ENCODE measurements around the gene ACAP1. TPM values are rescaled to one million over a fixed set of nuclear protein-coding genes. Genes with fewer than 3 reads are reported as not detected.

Gene ACAP1
- total RNA-seq, 1 experiment from 2014 or later: 1.6 TPM

DNA sequence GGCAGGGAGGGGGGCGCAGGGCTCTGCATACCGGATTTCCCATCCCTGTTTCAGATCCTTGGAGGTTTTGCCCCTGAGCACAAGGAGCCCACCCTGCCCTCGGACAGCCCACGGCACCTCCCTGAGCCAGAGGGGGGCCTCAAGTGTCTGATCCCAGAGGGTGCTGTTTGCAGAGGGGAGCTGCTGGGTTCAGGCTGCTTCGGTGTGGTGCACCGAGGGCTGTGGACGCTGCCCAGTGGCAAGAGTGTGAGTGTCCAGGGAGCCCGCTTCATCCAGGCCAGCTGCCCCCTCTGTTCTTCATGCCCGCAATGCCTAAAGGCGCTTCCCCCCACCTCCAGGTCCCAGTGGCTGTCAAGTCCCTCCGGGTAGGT lies 47.0 kb downstream of the ACAP1 start:
- ChIA-PET CTCF (no interaction called here), POLR2A (no interaction called here)
- Histone ChIP-seq H3K36me3 (ENCODE audit: control insufficient read depth, insufficient read depth, low read length) (no peaks in the 10 kb centered on the region), H3K9me3 (no peaks in the 10 kb centered on the region), H3K4me1 (no peaks in the 10 kb centered on the region), H3K27me3 (replicated peaks; ENCODE audit: control insufficient read depth, insufficient read depth, low read length) (no peaks in the 10 kb centered on the region), H3K4me3 (ENCODE audit: low read depth, low read length) (no peak overlapping the region)
- intact Hi-C loops (cut with micrococcal nuclease; ENCODE audit: unreplicated experiment): no loop called here
- Mint-ChIP-seq H3K36me3 (ENCODE audit: insufficient read depth, unreplicated experiment) (peaks cover 5% of the 10 kb centered on the region), H3K4me1 (ENCODE audit: low read depth, unreplicated experiment) (peaks cover 7% of the 10 kb centered on the region), H3K27me3 (ENCODE audit: insufficient read depth, unreplicated experiment) (no peaks in the 10 kb centered on the region), H3K9me3 (ENCODE audit: unreplicated experiment) (no peaks in the 10 kb centered on the region), H3K4me3 (ENCODE audit: unreplicated experiment) (no peak overlapping the region), H3K27ac (ENCODE audit: unreplicated experiment) (no peak overlapping the region)
- BruUV-seq (replicated peaks): no TSS peak
- DNase-seq: no peak
- TF ChIP-seq, protein P1, sequence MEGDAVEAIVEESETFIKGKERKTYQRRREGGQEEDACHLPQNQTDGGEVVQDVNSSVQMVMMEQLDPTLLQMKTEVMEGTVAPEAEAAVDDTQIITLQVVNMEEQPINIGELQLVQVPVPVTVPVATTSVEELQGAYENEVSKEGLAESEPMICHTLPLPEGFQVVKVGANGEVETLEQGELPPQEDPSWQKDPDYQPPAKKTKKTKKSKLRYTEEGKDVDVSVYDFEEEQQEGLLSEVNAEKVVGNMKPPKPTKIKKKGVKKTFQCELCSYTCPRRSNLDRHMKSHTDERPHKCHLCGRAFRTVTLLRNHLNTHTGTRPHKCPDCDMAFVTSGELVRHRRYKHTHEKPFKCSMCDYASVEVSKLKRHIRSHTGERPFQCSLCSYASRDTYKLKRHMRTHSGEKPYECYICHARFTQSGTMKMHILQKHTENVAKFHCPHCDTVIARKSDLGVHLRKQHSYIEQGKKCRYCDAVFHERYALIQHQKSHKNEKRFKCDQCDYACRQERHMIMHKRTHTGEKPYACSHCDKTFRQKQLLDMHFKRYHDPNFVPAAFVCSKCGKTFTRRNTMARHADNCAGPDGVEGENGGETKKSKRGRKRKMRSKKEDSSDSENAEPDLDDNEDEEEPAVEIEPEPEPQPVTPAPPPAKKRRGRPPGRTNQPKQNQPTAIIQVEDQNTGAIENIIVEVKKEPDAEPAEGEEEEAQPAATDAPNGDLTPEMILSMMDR (IDR thresholded peaks at IDR 0.05; ENCODE audit: insufficient read depth in 1 of 2, low read depth in 1 of 2, low read length in 1 of 2, severe bottlenecking in 1 of 2, unreplicated experiment in 1 of 2): no peak

DNA sequence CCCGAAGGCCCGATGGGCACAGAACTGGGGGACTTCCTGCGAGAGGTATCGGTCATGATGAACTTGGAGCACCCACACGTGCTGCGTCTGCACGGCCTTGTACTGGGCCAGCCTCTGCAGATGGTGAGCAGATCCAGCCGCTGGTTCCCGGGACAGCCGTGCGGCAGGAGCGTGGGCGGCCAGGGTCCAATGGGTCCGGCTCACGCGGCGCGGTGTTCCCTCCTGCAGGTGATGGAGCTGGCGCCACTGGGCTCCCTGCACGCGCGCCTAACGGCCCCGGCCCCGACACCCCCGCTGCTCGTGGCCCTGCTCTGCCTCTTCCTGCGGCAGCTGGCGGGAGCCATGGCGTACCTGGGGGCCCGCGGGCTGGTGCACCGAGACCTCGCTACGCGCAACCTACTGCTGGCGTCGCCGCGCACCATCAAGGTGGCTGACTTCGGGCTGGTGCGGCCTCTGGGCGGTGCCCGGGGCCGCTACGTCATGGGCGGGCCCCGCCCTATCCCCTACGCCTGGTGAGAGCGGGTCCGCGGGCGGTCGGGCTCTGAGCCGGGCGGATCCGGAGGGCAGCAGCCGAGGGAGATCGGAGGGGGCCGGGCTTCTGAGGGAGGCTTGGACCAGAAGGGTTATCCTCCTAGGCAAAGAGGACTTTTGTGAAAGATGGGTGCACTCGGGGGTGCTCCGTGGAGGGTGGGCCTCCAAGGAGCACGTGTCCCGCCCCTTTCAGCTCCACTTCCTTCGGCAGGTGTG lies 47.6 kb downstream of the ACAP1 start:
- TF ChIP-seq, protein P1 (IDR thresholded peaks at IDR 0.05; ENCODE audit: insufficient read depth in 1 of 2, low read depth in 1 of 2, low read length in 1 of 2, severe bottlenecking in 1 of 2, unreplicated experiment in 1 of 2): no peak
- no peaks in the 10 kb centered on the region for H3K27me3 Mint-ChIP-seq (ENCODE audit: insufficient read depth, unreplicated experiment)
- no peaks in the 10 kb centered on the region for H3K27me3 ChIP-seq (replicated peaks; ENCODE audit: control insufficient read depth, insufficient read depth, low read length)
- BruUV-seq (replicated peaks): no TSS peak
- no peak overlapping the region for H3K4me3 Mint-ChIP-seq (ENCODE audit: unreplicated experiment)
- ChIA-PET CTCF (no interaction called here), POLR2A (no interaction called here)
- no peak for DNase-seq
- H3K9me3 ChIP-seq: no peaks in the 10 kb centered on the region
- intact Hi-C loops (cut with micrococcal nuclease; ENCODE audit: unreplicated experiment): no loop called here
- no peaks in the 10 kb centered on the region for H3K9me3 Mint-ChIP-seq (ENCODE audit: unreplicated experiment)
- H3K27ac Mint-ChIP-seq (ENCODE audit: unreplicated experiment): no peak overlapping the region
- H3K4me1 Mint-ChIP-seq (ENCODE audit: low read depth, unreplicated experiment): peaks cover 7% of the 10 kb centered on the region
- H3K36me3 Mint-ChIP-seq (ENCODE audit: insufficient read depth, unreplicated experiment): peaks cover 5% of the 10 kb centered on the region
- no peaks in the 10 kb centered on the region for H3K36me3 ChIP-seq (ENCODE audit: control insufficient read depth, insufficient read depth, low read length)
- no peaks in the 10 kb centered on the region for H3K4me1 ChIP-seq
- H3K4me3 ChIP-seq (ENCODE audit: low read depth, low read length): no peak overlapping the region

DNA sequence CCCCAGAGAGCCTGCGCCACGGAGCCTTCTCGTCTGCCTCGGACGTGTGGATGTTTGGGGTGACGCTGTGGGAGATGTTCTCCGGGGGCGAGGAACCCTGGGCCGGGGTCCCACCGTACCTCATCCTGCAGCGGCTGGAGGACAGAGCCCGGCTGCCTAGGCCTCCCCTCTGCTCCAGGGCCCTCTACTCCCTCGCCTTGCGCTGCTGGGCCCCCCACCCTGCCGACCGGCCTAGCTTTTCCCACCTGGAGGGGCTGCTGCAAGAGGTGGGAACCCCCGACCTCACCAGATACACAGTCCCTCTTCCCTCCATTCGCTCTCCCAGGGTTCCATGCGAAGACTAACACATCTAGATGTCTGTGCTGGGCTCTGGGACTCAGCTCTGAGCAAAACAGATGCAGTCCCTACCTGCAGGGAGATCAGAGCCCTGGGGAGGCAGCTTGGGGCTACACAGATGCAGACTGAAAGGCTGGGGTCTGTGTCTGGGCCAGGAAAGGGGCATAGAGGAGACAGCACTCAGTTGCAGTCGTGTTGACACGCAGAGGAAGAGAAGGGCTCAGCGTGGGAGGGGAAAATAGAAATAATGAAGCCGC lies 48.3 kb downstream of the ACAP1 start:
- Mint-ChIP-seq H3K4me3 (ENCODE audit: unreplicated experiment) (no peak overlapping the region), H3K4me1 (ENCODE audit: low read depth, unreplicated experiment) (peaks cover 7% of the 10 kb centered on the region), H3K27me3 (ENCODE audit: insufficient read depth, unreplicated experiment) (no peaks in the 10 kb centered on the region), H3K27ac (ENCODE audit: unreplicated experiment) (no peak overlapping the region), H3K36me3 (ENCODE audit: insufficient read depth, unreplicated experiment) (peaks cover 5% of the 10 kb centered on the region), H3K9me3 (ENCODE audit: unreplicated experiment) (no peaks in the 10 kb centered on the region)
- TF ChIP-seq, protein P1 (IDR thresholded peaks at IDR 0.05; ENCODE audit: insufficient read depth in 1 of 2, low read depth in 1 of 2, low read length in 1 of 2, severe bottlenecking in 1 of 2, unreplicated experiment in 1 of 2): no peak
- POLR2A ChIA-PET: no interaction called here
- intact Hi-C loops (cut with micrococcal nuclease; ENCODE audit: unreplicated experiment): no loop called here
- CTCF ChIA-PET: no interaction called here
- Histone ChIP-seq H3K4me1 (no peaks in the 10 kb centered on the region), H3K27me3 (replicated peaks; ENCODE audit: control insufficient read depth, insufficient read depth, low read length) (no peaks in the 10 kb centered on the region), H3K36me3 (ENCODE audit: control insufficient read depth, insufficient read depth, low read length) (no peaks in the 10 kb centered on the region), H3K9me3 (no peaks in the 10 kb centered on the region), H3K4me3 (ENCODE audit: low read depth, low read length) (no peak overlapping the region)
- DNase-seq: no peak
- BruUV-seq (replicated peaks): no TSS peak

Data from Caco-2 (cell line).